ENCODE measurements around the gene ITGA2.

The ITGA2 gene

GRCh38 chr5:53022930-53023511 is 33.9 kb downstream of the ITGA2 start:
- DNase-seq = no peak

GRCh38 chr5:53023969-53024368 is 34.8 kb downstream of the ITGA2 start:
- DNase-seq = no peak

GRCh38 chr5:53024535-53024934 is 35.4 kb downstream of the ITGA2 start:
- no peak for DNase-seq

GRCh38 chr5:53025487-53025886 is 36.3 kb downstream of the ITGA2 start:
- no peak for DNase-seq

GRCh38 chr5:53027913-53028312 is 38.8 kb downstream of the ITGA2 start:
- no peak for DNase-seq

GRCh38 chr5:53029608-53030007 is 40.5 kb downstream of the ITGA2 start:
- no peak for DNase-seq

- no peak for DNase-seq
Observed at GRCh38 chr5:53030893-53031292, 41.7 kb downstream of the ITGA2 start.

- no peak for DNase-seq
Observed at GRCh38 chr5:53031695-53032096, 42.5 kb downstream of the ITGA2 start.

- DNase-seq = no peak
Observed at GRCh38 chr5:53032188-53032587, 43.0 kb downstream of the ITGA2 start.

- DNase-seq = no peak
Observed at GRCh38 chr5:53034832-53035231, 45.7 kb downstream of the ITGA2 start.

GRCh38 chr5:53035868-53036381 is 46.8 kb downstream of the ITGA2 start:
- no peak for DNase-seq

- DNase-seq = no peak
Observed at GRCh38 chr5:53037141-53037859, 48.1 kb downstream of the ITGA2 start.

GRCh38 chr5:53038196-53038847 is 49.2 kb downstream of the ITGA2 start:
- no peak for DNase-seq

GRCh38 chr5:53039855-53040254 is 50.7 kb downstream of the ITGA2 start:
- no peak for DNase-seq

GRCh38 chr5:53041071-53041692 is 52.0 kb downstream of the ITGA2 start:
- no peak for DNase-seq

GRCh38 chr5:53041740-53042139 is 52.6 kb downstream of the ITGA2 start:
- DNase-seq = no peak

- no peak for DNase-seq
Observed at GRCh38 chr5:53045263-53045662, 56.1 kb downstream of the ITGA2 start.

- no peak for DNase-seq
Observed at GRCh38 chr5:53048248-53048647, 59.1 kb downstream of the ITGA2 start.

GRCh38 chr5:53052499-53052898 is 63.3 kb downstream of the ITGA2 start:
- DNase-seq = no peak

GRCh38 chr5:53053364-53053763 is 64.2 kb downstream of the ITGA2 start:
- DNase-seq = no peak

- no peak for DNase-seq
Observed at GRCh38 chr5:53055365-53055764, 66.2 kb downstream of the ITGA2 start.

GRCh38 chr5:53059281-53059680 is 70.1 kb downstream of the ITGA2 start:
- no peak for DNase-seq

GRCh38 chr5:53063176-53063575 is 74.0 kb downstream of the ITGA2 start:
- DNase-seq = no peak

GRCh38 chr5:53063791-53064190 is 74.6 kb downstream of the ITGA2 start:
- DNase-seq = no peak
